ENCODE data around the gene GPC6.

Gene GPC6

GRCh38 chr13:93399212-93399611, 172.6 kb downstream of the GPC6 start:
- TF ChIP-seq, protein P1, sequence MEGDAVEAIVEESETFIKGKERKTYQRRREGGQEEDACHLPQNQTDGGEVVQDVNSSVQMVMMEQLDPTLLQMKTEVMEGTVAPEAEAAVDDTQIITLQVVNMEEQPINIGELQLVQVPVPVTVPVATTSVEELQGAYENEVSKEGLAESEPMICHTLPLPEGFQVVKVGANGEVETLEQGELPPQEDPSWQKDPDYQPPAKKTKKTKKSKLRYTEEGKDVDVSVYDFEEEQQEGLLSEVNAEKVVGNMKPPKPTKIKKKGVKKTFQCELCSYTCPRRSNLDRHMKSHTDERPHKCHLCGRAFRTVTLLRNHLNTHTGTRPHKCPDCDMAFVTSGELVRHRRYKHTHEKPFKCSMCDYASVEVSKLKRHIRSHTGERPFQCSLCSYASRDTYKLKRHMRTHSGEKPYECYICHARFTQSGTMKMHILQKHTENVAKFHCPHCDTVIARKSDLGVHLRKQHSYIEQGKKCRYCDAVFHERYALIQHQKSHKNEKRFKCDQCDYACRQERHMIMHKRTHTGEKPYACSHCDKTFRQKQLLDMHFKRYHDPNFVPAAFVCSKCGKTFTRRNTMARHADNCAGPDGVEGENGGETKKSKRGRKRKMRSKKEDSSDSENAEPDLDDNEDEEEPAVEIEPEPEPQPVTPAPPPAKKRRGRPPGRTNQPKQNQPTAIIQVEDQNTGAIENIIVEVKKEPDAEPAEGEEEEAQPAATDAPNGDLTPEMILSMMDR (IDR thresholded peaks at IDR 0.05; ENCODE audit: extremely low read depth, insufficient read depth, missing control alignments) = no peak
- in situ Hi-C loops (cut with MboI; ENCODE audit: low pct_unique_long_range_greater_than_20kb, low sequenced_read_pairs, unreplicated experiment) = no loop called here
- no peak for DNase-seq (ENCODE audit: low spot score)

DNA sequence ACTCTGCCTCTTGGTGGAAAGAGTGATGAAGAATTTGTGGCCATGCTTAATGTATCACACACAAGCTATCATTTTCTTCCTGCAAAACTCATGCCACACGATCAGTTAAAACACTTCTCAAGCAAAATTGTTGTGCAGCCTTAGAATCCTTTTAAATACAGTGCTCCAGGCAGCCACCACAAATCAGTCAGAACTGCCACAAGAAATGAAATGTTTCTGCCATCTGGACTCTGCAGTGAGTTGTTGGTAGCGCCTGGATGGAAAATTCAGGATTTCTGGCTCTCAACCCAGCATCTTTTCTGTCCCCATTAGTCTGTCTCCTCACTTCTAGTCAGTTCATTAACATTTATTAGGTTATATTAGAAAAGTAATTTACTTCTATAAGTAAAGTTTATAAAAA, 179.5 kb downstream of the GPC6 start:
- DNase-seq (ENCODE audit: low spot score) = no peak
- TF ChIP-seq, protein P1 (IDR thresholded peaks at IDR 0.05; ENCODE audit: extremely low read depth, insufficient read depth, missing control alignments) = no peak
- in situ Hi-C loops (cut with MboI; ENCODE audit: low pct_unique_long_range_greater_than_20kb, low sequenced_read_pairs, unreplicated experiment) = no loop called here

DNA sequence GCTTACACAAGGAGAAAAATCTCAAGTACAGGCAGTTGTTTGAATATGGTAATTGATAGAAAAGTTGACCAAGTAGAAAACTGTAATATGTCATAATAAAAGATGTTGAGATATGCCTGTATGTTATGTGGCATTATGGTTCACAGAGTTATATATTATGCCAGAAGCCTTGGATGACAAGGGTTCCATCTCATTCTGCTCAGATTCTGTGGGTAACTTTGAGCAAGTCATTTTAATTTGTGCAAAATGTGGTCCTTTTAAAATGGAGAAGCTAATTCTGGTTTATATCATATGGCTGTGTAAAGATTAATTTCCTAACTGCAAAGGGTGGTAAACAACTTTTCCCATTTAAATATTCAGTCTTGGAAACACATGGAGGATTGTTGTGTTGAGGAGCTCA, 180.9 kb downstream of the GPC6 start:
- TF ChIP-seq, protein P1 (IDR thresholded peaks at IDR 0.05; ENCODE audit: extremely low read depth, insufficient read depth, missing control alignments) = no peak
- no peak for DNase-seq (ENCODE audit: low spot score)
- in situ Hi-C loops (cut with MboI; ENCODE audit: low pct_unique_long_range_greater_than_20kb, low sequenced_read_pairs, unreplicated experiment) = no loop called here

GRCh38 chr13:93409001-93409400, 182.4 kb downstream of the GPC6 start:
- in situ Hi-C loops (cut with MboI; ENCODE audit: low pct_unique_long_range_greater_than_20kb, low sequenced_read_pairs, unreplicated experiment) = no loop called here
- no peak for DNase-seq (ENCODE audit: low spot score)
- TF ChIP-seq, protein P1 (IDR thresholded peaks at IDR 0.05; ENCODE audit: extremely low read depth, insufficient read depth, missing control alignments) = no peak

- DNase-seq (ENCODE audit: low spot score) = no peak
- in situ Hi-C loops (cut with MboI; ENCODE audit: low pct_unique_long_range_greater_than_20kb, low sequenced_read_pairs, unreplicated experiment) = no loop called here
- TF ChIP-seq, protein P1 (IDR thresholded peaks at IDR 0.05; ENCODE audit: extremely low read depth, insufficient read depth, missing control alignments) = no peak
Observed at GRCh38 chr13:93409816-93410215, 183.2 kb downstream of the GPC6 start.

GRCh38 chr13:93411186-93411680, 184.6 kb downstream of the GPC6 start:
- no peak for DNase-seq (ENCODE audit: low spot score)
- TF ChIP-seq, protein P1 (IDR thresholded peaks at IDR 0.05; ENCODE audit: extremely low read depth, insufficient read depth, missing control alignments) = no peak
- in situ Hi-C loops (cut with MboI; ENCODE audit: low pct_unique_long_range_greater_than_20kb, low sequenced_read_pairs, unreplicated experiment) = no loop called here

DNA sequence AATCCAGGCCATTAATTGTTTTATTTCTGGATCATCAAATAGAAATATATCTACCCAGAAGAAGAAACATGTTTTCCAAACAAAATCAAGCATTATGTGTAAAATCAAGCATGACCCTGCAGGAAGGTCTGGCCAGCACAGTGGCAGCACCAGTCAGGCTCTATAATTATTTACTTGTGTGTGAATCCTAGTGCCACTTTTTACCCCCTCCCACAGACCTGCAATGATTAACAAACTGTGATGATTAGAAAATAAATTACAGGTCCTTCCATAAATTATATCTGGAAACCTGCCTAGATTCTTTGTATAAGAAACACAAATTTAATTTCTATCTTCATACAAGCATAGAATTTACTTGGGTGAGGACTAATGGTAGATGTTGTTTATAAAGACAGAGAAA, 186.1 kb downstream of the GPC6 start:
- TF ChIP-seq, protein P1 (IDR thresholded peaks at IDR 0.05; ENCODE audit: extremely low read depth, insufficient read depth, missing control alignments) = no peak
- in situ Hi-C loops (cut with MboI; ENCODE audit: low pct_unique_long_range_greater_than_20kb, low sequenced_read_pairs, unreplicated experiment) = no loop called here
- DNase-seq (ENCODE audit: low spot score) = no peak
